H1 (cell line): ENCODE measurements around the gene PPARD. TPM values are rescaled to one million over a fixed set of nuclear protein-coding genes. Genes with fewer than 3 reads are reported as not detected.

Experiments used
- CTCF ChIA-PET: fragments of 300-600 bp; sonication (Branson Sonifier 250); formaldehyde crosslinking; loops from one replicate; lab custom pipeline; 2021; ENCODE audit not compliant: partially characterized antibody; lab: Charles Lee
- POLR2A ChIA-PET: fragments of 300-600 bp; sonication (Branson Sonifier 250); formaldehyde crosslinking; loops from one replicate; lab custom pipeline; 2021; ENCODE audit warnings: inconsistent platforms; ENCODE audit not compliant: partially characterized antibody; lab: Charles Lee
- DNase-seq, 2 experiments: peaks; one replicate each; pipeline versions ENCODE4 v3.0.0 to v3.0.0-alpha.2; 2010 to 2022; ENCODE audit warnings: low spot score in 2 of 2, low read depth in 1 of 2, mixed read lengths in 1 of 2
- FAIRE-seq: peaks from 2 replicates; lab custom pipeline; 2011; peaks lifted over from hg19 to GRCh38; lab: Jason Lieb, UNC
- H2AFZ ChIP-seq: 2 replicates; pipeline ENCODE4 v1.8.1; 2012; ENCODE audit warnings: low read length, inconsistent platforms
- H2AK5ac ChIP-seq: 2 replicates; pipeline ENCODE4 v1.6.1; 2013; ENCODE audit warnings: low read depth, low read length
- H2BK120ac ChIP-seq: replicated peaks from 2 replicates; pipeline ENCODE3; 2013; ENCODE audit warnings: low read depth, low read length, inconsistent platforms
- H2BK12ac ChIP-seq: 2 replicates; pipeline ENCODE4 v1.6.1; 2013; ENCODE audit warnings: low read depth, low read length
- H2BK15ac ChIP-seq: 2 replicates; pipeline ENCODE4 v1.6.1; 2013; ENCODE audit warnings: low read length
- H2BK20ac ChIP-seq: 2 replicates; pipeline ENCODE4 v1.6.1; 2013; ENCODE audit warnings: low read length
- H2BK5ac ChIP-seq: 2 replicates; pipeline ENCODE4 v1.6.1; 2013; ENCODE audit warnings: low read depth, low read length
- H3K14ac ChIP-seq: 2 replicates; pipeline ENCODE4 v1.6.1; 2013; ENCODE audit warnings: inconsistent platforms; ENCODE audit not compliant: insufficient read length
- H3K18ac ChIP-seq: 2 replicates; pipeline ENCODE4 v1.6.1; 2013; ENCODE audit warnings: low read length; ENCODE audit errors: extremely low read depth
- H3K23ac ChIP-seq: 2 replicates; pipeline ENCODE4 v1.6.1; 2013; ENCODE audit warnings: inconsistent platforms; ENCODE audit not compliant: insufficient read length
- H3K23me2 ChIP-seq: 2 replicates; pipeline ENCODE4 v1.6.1; 2013; ENCODE audit warnings: low read depth, low read length
- H3K27ac ChIP-seq: 2 replicates; pipeline ENCODE4 v1.6.1; 2011; ENCODE audit warnings: low read depth, low read length, inconsistent platforms
- H3K27me3 ChIP-seq, 4 experiments: replicated peaks in 1 of 4; 1 replicate in 1 of 4; 2 replicates in 3 of 4; pipeline versions ENCODE4 v1.6.1 to v1.8.1; 2011 to 2013; ENCODE audit warnings: low read length in 3 of 4, mild to moderate bottlenecking in 3 of 4, inconsistent platforms in 2 of 4, mixed read lengths in 2 of 4, moderate library complexity in 1 of 4; ENCODE audit not compliant: control insufficient read depth in 3 of 4, insufficient read depth in 3 of 4; ENCODE audit errors: extremely low read depth in 1 of 4
- H3K36me3 ChIP-seq, 4 experiments: 2 replicates each; pipeline versions ENCODE4 v1.6.1 to v1.8.1; 2011 to 2013; ENCODE audit warnings: mild to moderate bottlenecking in 4 of 4, low read length in 3 of 4, moderate library complexity in 2 of 4, control low read depth in 1 of 4, inconsistent platforms in 1 of 4; ENCODE audit not compliant: insufficient read depth in 4 of 4, control insufficient read depth in 2 of 4
- H3K4ac ChIP-seq: replicated peaks from 2 replicates; pipeline ENCODE3; 2013; ENCODE audit warnings: low read length, low read depth, mixed read lengths, inconsistent platforms; ENCODE audit not compliant: insufficient read length
- H3K4me1 ChIP-seq, 4 experiments: replicated peaks in 1 of 4; 1 replicate in 1 of 4; 2 replicates in 3 of 4; pipeline versions ENCODE4 v1.6.1 to v1.8.1; 2011 to 2013; ENCODE audit warnings: low read length in 3 of 4, inconsistent platforms in 2 of 4, mixed read lengths in 1 of 4; ENCODE audit not compliant: insufficient read depth in 4 of 4, control insufficient read depth in 3 of 4
- H3K4me2 ChIP-seq, 2 experiments: 2 replicates each; pipeline versions ENCODE4 v1.6.1 to v1.8.1; 2011 to 2013; ENCODE audit warnings: low read depth in 2 of 2, low read length in 2 of 2, control low read depth in 1 of 2, inconsistent platforms in 1 of 2, mild to moderate bottlenecking in 1 of 2; ENCODE audit not compliant: insufficient read depth in 1 of 2
- H3K4me3 ChIP-seq, 4 experiments: fragments of 200-600, 300-600 bp in 1 of 4; sonication (generic), shearing (Covaris generic), sonication (Bioruptor Twin) in 1 of 4; 2 replicates each; pipeline versions ENCODE4 v1.5.1 to v1.8.1; 2011 to 2016; ENCODE audit warnings: low read length in 4 of 4, low read depth in 3 of 4, control low read depth in 2 of 4, inconsistent platforms in 2 of 4, mild to moderate bottlenecking in 2 of 4, mixed read lengths in 1 of 4, moderate library complexity in 1 of 4; ENCODE audit not compliant: insufficient read depth in 2 of 4; ENCODE audit errors: extremely low read depth in 1 of 4
- H3K56ac ChIP-seq: replicated peaks from 2 replicates; pipeline ENCODE3; 2013; ENCODE audit warnings: low read depth, mild to moderate bottlenecking, mixed read lengths, low read length, inconsistent platforms; ENCODE audit not compliant: insufficient read length
- H3K79me1 ChIP-seq: 2 replicates; pipeline ENCODE4 v1.6.1; 2013; ENCODE audit warnings: low read depth, low read length, control low read depth
- H3K79me2 ChIP-seq, 2 experiments: 2 replicates each; pipeline versions ENCODE4 v1.6.1 to v1.8.1; 2012 to 2013; ENCODE audit warnings: low read length in 2 of 2, mild to moderate bottlenecking in 2 of 2, inconsistent platforms in 1 of 2; ENCODE audit not compliant: insufficient read depth in 2 of 2, control insufficient read depth in 1 of 2
- H3K9ac ChIP-seq, 4 experiments: replicated peaks in 1 of 4; 1 replicate in 1 of 4; 2 replicates in 3 of 4; pipeline versions ENCODE4 v1.6.1 to v1.8.1; 2011 to 2013; ENCODE audit warnings: low read depth in 3 of 4, low read length in 3 of 4, control low read depth in 2 of 4, mild to moderate bottlenecking in 2 of 4, moderate library complexity in 2 of 4, inconsistent platforms in 1 of 4; ENCODE audit errors: extremely low read depth in 1 of 4
- H3K9me3 ChIP-seq, 2 experiments: 2 replicates each; pipeline versions ENCODE4 v1.6.1 to v1.8.1; 2012 to 2013; ENCODE audit warnings: mild to moderate bottlenecking in 2 of 2, moderate library complexity in 2 of 2, control low read depth in 1 of 2, inconsistent platforms in 1 of 2, low read depth in 1 of 2, low read length in 1 of 2, mixed read lengths in 1 of 2; ENCODE audit not compliant: insufficient read depth in 2 of 2
- H4K20me1 ChIP-seq, 2 experiments: replicated peaks in 1 of 2; 2 replicates each; pipeline versions ENCODE3 to v1.8.1; 2011 to 2013; ENCODE audit warnings: inconsistent platforms in 2 of 2, low read length in 2 of 2, mild to moderate bottlenecking in 1 of 2; ENCODE audit not compliant: insufficient read depth in 2 of 2, control insufficient read depth in 1 of 2
- H4K5ac ChIP-seq: 2 replicates; pipeline ENCODE4 v1.6.1; 2013; ENCODE audit warnings: low read length, low read depth, mixed read lengths, inconsistent platforms; ENCODE audit not compliant: insufficient read length
- H4K8ac ChIP-seq: 2 replicates; pipeline ENCODE4 v1.8.0; 2013; ENCODE audit warnings: mild to moderate bottlenecking, moderate library complexity, low read length, inconsistent platforms; ENCODE audit not compliant: insufficient read depth; ENCODE audit errors: extremely low read depth
- H4K91ac ChIP-seq: replicated peaks from 2 replicates; pipeline ENCODE3; 2013; ENCODE audit warnings: low read length, mixed read lengths, inconsistent platforms; ENCODE audit not compliant: insufficient read length
- BRCA1 ChIP-seq: IDR thresholded peaks from 2 replicates; pipeline ENCODE4 v1.6.1; 2012; ENCODE audit warnings: low read depth, low read length, improper control_type of control experiment
- CEBPB ChIP-seq: IDR thresholded peaks from 2 replicates; pipeline ENCODE4 v1.6.1; 2012; ENCODE audit warnings: low read depth, low read length
- CHD1 ChIP-seq: IDR thresholded peaks from 2 replicates; pipeline ENCODE4 v1.6.1; 2012; ENCODE audit warnings: low read depth, low read length, improper control_type of control experiment
- NRF1 ChIP-seq: IDR thresholded peaks from 2 replicates; pipeline ENCODE4 v1.6.1; 2011; ENCODE audit warnings: mild to moderate bottlenecking, low read depth, low read length, improper control_type of control experiment
- POLR2AphosphoS5 ChIP-seq: IDR thresholded peaks from 2 replicates; pipeline ENCODE4 v1.6.1; 2011; ENCODE audit warnings: low read depth, low read length
- POU5F1 ChIP-seq: IDR thresholded peaks from 2 replicates; pipeline ENCODE4 v1.6.1; 2011; ENCODE audit warnings: low read depth, mild to moderate bottlenecking, low read length, moderate library complexity
- WGBS, 2 experiments: shearing (Covaris generic) in 1 of 2; methylation state at CpG; one replicate each; pipeline versions ENCODE4 v1.1.6 to v1.1.7; 2013 to 2015; ENCODE audit warnings: low lambda C conversion rate in 2 of 2, mixed read lengths in 2 of 2, inconsistent platforms in 1 of 2, low coverage in 1 of 2, missing lambda C conversion rate in 1 of 2; ENCODE audit not compliant: insufficient replicate concordance in 2 of 2, insufficient coverage in 1 of 2, insufficient read length in 1 of 2; ENCODE audit errors: extremely low coverage in 1 of 2, missing lambda C conversion rate in 1 of 2; 5-methylcytosine and 5-hydroxymethylcytosine counted together
- polyA plus RNA-seq, 7 experiments: library from polyadenylated mRNA; depleted of rRNA in 3 of 7; stranded (reverse) in 5 of 7; unstranded in 2 of 7; fragments of >200 nt in 5 of 7; fragments of 200-250 nt in 2 of 7; gene quantifications; 1 replicate in 5 of 7; 2 replicates in 1 of 7; 4 replicates in 1 of 7; pipeline versions ENCODE4 v1.2.1 to v1.2.3, GENCODE V29; 2011 to 2013; ENCODE audit warnings: missing spikeins in 2 of 7, mixed read lengths in 2 of 7
- total RNA-seq: library from RNA; stranded (reverse); fragmentation: NEBNext Ultra II Directional; extraction: Animal tissue kit (Norgen Biotek cat#: 25700); gene quantifications from 2 replicates; pipeline ENCODE4 v1.2.1, GENCODE V29; 2021
- TF ChIP-seq, protein P1 (sequence below): IDR thresholded peaks from 2 replicates; pipeline ENCODE4 v1.6.1; 2012; ENCODE audit warnings: low read length, inconsistent platforms
- TF ChIP-seq, protein P2 (sequence below): IDR thresholded peaks from 2 replicates; pipeline ENCODE4 v1.6.1; 2012; ENCODE audit warnings: inconsistent platforms

The PPARD gene
- total and polyA plus RNA-seq, 2 of the 8 experiments (the other 6 are each of a cell fraction or from before 2014, with no cell fraction given): 14.6 to 14.9 TPM

GRCh38 chr6:35451354-35452182 lies 109.2 kb downstream of the PPARD start:
- Histone ChIP-seq H3K23ac (no peak overlapping the region), H3K9me3 (no peaks in the 10 kb centered on the region; a peak in 1 of 4 replicates), H3K4ac (no peak overlapping the region), H4K20me1 (peaks cover 0 to 4% of the 10 kb centered on the region in 2 experiments), H3K56ac (no peak overlapping the region), H2BK20ac (no peak overlapping the region), H3K4me2 (peak overlapping the region; percentile 63 to 89), H3K36me3 (peaks cover 0 to 4% (median 2%) of the 10 kb centered on the region in 4 experiments; a peak in 4 of 8 replicates), H3K79me2 (no peaks in the 10 kb centered on the region), H2BK15ac (no peak overlapping the region), H2BK120ac (no peak overlapping the region), H2AFZ (peak overlapping the region; percentile 92; the same call in 1 of the 2 replicates), H3K4me1 (peaks cover 7 to 14% (median 10%) of the 10 kb centered on the region in 4 experiments; a peak in 6 of 7 replicates), H2BK5ac (no peak overlapping the region), H4K8ac (no peak overlapping the region; the same call in 1 of the 2 replicates), H4K91ac (no peak overlapping the region), H3K23me2 (peaks cover 8% of the 10 kb centered on the region; the same call in 1 of the 2 replicates), H3K9ac (no peak overlapping the region), H2AK5ac (no peak overlapping the region), H3K27me3 (no peaks in the 10 kb centered on the region), H3K14ac (no peak overlapping the region), H2BK12ac (0 out of 2 replicates have a peak overlapping the region, but pooled peaks have one; percentile 18), H3K27ac (no peak overlapping the region), H4K5ac (no peak overlapping the region), H3K79me1 (no peaks in the 10 kb centered on the region; the same call in 1 of the 2 replicates), H3K4me3 (peak overlapping the region in 3 of 4 experiments; percentile 11 to 65 (median 22); a peak in 4 of 8 replicates), H3K18ac (no peak overlapping the region)
- WGBS, 2 experiments: 40% methylated on average over 14 of the region's 20 CpGs; no CpG with 5 or more reads in 1 of the 2 experiments
- ChIA-PET POLR2A (interaction anchor here (0.6 to 12.4 kb wide), 10 partner anchors 9 to 1791 kb away, joined by 3 to 197 read pairs (median 3); partner anchors contain the start of gene RPL10A), CTCF (interaction anchor here (0.7 to 11.0 kb wide), 20 partner anchors 8 to 226 kb away, joined by 3 to 161 read pairs (median 4); partner anchors contain the start of genes DEF6, PPARD and RPL10A)
- DNase-seq: no peak
- FAIRE-seq: no peak
- no peak for TF ChIP-seq CHD1
- TF ChIP-seq POLR2AphosphoS5: no peak
- TF ChIP-seq BRCA1: no peak
- no peak for TF ChIP-seq POU5F1
- TF ChIP-seq, protein P1, sequence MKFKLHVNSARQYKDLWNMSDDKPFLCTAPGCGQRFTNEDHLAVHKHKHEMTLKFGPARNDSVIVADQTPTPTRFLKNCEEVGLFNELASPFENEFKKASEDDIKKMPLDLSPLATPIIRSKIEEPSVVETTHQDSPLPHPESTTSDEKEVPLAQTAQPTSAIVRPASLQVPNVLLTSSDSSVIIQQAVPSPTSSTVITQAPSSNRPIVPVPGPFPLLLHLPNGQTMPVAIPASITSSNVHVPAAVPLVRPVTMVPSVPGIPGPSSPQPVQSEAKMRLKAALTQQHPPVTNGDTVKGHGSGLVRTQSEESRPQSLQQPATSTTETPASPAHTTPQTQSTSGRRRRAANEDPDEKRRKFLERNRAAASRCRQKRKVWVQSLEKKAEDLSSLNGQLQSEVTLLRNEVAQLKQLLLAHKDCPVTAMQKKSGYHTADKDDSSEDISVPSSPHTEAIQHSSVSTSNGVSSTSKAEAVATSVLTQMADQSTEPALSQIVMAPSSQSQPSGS: no peak
- TF ChIP-seq, protein P2, sequence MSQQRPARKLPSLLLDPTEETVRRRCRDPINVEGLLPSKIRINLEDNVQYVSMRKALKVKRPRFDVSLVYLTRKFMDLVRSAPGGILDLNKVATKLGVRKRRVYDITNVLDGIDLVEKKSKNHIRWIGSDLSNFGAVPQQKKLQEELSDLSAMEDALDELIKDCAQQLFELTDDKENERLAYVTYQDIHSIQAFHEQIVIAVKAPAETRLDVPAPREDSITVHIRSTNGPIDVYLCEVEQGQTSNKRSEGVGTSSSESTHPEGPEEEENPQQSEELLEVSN: no peak
- no peak for TF ChIP-seq CEBPB
- no peak for TF ChIP-seq NRF1
